SKM-1 treated with dmso at 0.1 percent for 144 hours (cell line): Measurements from ENCODE around the gene FOSL1.
A peak's percentile ranks its signal among the peaks of the same experiment; 100 is the strongest.

Source experiments
- DNase-seq: peaks from one replicate; lab custom pipeline; 2025; ENCODE audit not compliant: unreplicated experiment; lab: John Stamatoyannopoulos, UW

FOSL1 gene

GRCh38 chr11:65864706-65865471 lies 35.3 kb downstream of the FOSL1 start:
- DNase-seq = no peak

- DNase-seq = no peak
These were observed 36.1 kb downstream of the FOSL1 start for GRCh38 chr11:65863889-65864705.

- no peak for DNase-seq
These were observed 37.0 kb downstream of the FOSL1 start for GRCh38 chr11:65862941-65863888.

GRCh38 chr11:65862191-65862735 lies 37.9 kb downstream of the FOSL1 start:
- DNase-seq = no peak

GRCh38 chr11:65861533-65862183 lies 38.5 kb downstream of the FOSL1 start:
- no peak for DNase-seq

GRCh38 chr11:65861165-65861505 lies 39.1 kb downstream of the FOSL1 start:
- no peak for DNase-seq

GRCh38 chr11:65860278-65861164 lies 39.7 kb downstream of the FOSL1 start, which contains the start of gene MUS81:
Gene MUS81 (plus strand): TSS chr11:65860433. CDS start chr11:65860754, 321 bp downstream.
- peak; percentile 94 for DNase-seq

GRCh38 chr11:65859812-65860277 lies 40.3 kb downstream of the FOSL1 start:
- peak; percentile 32 for DNase-seq

GRCh38 chr11:65859095-65859811 lies 40.9 kb downstream of the FOSL1 start:
- DNase-seq = peak; percentile 91

GRCh38 chr11:65858681-65859087 lies 41.5 kb downstream of the FOSL1 start:
- DNase-seq = no peak

- DNase-seq = peak; percentile 98
These were observed 42.1 kb downstream of the FOSL1 start, which contains the start of gene CFL1 for GRCh38 chr11:65857853-65858680. Gene CFL1 (minus strand): TSS chr11:65858180. CDS start chr11:65858099, 81 bp downstream.

- DNase-seq = no peak
These were observed 42.7 kb downstream of the FOSL1 start for GRCh38 chr11:65857500-65857852.

- peak; percentile 84 for DNase-seq
These were observed 43.3 kb downstream of the FOSL1 start for GRCh38 chr11:65856689-65857499.

GRCh38 chr11:65855927-65856363 lies 44.2 kb downstream of the FOSL1 start:
- no peak for DNase-seq

- DNase-seq = no peak
These were observed 45.0 kb downstream of the FOSL1 start for GRCh38 chr11:65854852-65855837.
